Measurements from ENCODE around the gene NCK2.
"Not testable (repeated sequence)": the region's sequence is repeated elsewhere in the genome, so short reads cannot be mapped to it uniquely, and the experiment has no call there.

Gene NCK2

DNA sequence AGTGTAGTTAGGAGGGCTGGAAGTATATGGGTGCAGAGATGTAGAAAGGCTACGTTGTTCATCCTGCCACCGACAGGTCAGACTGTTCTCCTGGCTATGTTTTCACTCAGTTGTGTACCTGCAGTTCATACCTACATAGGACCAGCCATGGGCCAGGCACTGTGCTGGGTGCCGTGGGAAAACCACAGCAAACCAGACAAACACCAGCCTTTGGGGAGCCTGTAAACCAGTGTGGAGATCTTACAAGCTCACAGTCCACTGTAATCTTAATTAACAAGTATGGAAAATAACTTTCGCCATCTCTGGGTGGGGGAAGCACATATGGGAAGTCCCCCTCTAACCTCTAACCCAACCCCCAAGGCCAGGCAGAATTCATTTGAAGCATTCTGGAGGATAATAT is 12.7 kb downstream of the NCK2 start:
- DNase-seq = no peak

DNA sequence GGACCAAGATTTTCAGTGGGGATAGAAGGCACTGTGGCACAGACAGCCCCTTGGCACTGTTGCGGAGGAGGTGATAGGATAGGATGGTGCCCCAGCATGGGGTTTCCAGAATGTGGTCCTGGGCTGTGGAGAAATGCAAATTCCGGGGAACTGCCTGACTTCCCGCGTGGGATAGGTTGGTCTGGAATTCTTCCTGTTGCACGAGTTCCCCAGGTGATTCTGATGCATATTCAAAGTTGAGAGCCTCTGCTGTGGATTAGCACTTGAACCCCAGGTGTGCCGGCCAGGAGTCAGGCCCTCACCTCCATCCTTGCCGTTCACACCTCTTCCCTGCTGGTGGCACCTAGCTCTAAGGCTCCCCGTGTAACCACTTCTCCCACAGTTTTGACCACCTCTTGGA is 15.5 kb downstream of the NCK2 start:
- no peak for DNase-seq

DNA sequence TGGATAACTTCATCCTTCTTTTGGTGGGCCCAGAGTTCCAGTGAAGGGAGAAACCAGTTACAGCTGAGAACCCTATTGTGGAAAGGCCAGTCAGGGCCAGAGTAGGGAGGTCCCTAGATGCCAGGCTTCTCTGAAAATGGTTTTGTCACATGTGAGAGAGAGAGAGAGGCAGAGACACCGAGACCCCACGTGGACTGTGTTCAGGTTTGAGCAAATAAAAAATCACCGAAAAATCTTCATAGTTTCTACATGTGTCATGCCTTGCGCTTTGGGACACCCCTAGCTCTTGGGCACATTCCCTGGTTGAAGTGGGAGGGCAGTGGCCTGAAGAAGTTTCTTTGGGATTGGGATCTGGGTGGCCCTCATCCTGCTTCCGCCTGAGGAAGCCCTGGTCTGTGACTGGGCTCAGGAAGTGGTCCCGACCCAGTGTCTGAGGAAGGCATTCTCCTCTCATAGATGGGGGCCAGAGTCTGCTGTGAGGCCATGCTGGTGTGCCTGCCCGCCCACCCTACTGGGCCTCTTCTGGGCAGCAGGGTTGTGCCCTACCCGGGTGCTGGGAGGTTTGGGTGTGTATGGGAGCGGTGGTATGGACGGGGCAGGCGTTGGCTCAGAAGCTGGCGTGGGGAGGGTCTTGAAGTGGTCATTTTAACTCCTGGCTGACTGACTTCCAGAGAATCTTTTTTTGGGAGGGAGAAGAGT is 16.1 kb downstream of the NCK2 start:
- DNase-seq = no peak

DNA sequence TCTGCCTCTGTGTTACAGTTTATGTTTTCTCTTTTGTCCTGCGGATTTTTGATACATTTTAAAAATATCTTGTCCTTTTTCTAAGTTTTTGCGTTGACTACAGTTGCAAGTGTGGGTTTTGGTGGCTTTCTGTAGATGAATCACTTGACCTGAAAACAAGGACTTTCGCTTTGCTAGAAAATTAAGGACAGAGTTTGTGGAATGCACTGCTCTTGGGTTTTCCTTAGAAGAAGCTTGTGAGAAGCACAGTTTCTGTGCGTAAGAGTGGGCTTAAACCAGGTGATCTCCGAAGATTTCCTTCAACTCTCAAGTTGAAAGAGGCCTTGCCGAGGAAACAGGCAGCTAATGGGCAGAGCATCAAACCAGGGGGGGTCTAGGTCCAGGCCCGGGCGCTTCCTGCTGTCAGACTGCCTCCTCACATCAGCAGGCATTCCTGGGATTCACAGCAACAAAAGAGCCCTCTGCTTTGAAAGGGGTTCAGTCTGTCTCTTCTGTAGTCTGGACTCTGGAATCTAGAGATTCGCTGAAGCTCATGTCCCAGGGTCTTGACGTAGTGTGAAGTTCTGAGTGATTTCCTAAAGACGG is 17.3 kb downstream of the NCK2 start:
- no peak for DNase-seq

DNA sequence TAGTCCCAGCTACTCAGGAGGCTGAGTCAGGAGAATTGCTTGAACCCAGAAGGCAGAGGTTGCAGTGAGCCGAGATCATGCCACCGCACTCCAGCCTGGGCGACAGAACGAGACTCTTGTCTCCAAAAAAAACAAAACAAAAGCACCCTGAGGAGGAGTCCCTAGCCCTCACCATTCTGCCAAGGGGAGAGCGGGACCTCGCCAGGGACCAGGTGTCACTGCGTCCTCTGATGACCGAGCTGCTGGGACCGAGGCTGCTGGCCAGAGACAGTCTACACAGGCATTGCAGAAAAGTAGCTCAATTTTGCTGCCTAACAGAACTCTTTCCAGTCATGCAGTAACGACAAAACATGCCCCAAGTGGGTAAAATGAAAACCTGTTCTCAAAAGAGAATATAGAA is 18.4 kb downstream of the NCK2 start:
- no peak for DNase-seq

DNA sequence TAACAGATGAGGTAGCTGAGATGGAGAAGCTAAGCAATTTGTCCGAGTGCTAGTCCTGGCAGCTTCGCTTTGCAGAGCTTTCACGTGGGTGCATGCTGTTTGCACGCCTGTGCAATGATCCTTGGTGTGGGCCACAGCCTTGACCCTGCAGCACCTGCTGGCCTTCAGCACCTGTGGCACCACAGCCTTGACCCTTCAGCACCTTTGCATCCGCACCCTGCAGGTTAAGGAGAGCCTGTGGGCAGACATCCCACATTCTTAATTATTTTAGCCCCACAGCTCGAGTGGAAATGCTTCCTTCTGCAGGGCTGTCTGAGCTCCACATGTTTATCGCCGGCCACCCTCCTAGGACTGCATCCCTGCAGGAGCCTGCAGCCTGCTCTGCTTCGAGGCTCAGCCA is 19.3 kb downstream of the NCK2 start:
- DNase-seq = no peak

DNA sequence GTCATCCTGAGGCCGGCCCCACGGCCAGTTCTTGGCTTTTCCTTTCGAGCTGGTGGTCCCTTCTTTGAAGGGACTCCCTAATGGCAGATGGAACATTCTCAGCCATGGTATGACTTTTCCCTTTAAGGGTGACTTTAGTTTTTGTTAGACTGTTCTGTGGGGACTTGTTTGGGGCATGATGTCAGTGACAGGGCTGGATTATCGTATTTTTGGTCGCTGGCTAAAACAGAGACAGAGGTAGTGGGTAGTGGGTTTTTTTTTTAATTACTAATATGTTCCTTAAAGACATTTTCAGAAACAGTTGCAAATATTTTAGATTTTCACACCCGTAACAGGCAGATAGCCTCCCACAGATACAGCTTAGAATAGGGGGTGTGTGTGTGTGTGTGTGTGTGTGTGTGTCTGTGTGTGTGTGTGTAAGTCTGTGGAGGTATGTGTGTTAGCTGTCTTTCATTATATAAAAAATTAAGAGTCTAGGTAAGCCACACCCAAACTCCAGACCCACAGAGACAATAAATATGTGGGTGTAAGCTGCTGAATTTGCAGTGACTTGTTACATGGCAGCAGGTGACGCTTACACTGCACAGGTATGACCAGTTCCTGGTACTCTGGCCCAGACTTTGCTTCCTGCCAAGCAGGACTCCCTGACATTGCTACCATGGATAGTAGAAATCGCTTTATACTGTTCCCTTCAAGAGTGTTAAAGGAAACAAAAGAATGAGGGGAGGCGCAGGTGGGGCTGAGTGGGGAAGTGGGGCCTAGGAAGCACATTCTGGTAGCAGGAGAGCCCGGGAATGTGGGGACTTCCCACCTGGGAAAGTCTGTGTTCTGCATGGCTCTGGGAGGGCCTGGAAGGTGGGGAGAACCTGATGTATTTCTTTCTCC is 20.9 kb downstream of the NCK2 start:
- no peak for DNase-seq

DNA sequence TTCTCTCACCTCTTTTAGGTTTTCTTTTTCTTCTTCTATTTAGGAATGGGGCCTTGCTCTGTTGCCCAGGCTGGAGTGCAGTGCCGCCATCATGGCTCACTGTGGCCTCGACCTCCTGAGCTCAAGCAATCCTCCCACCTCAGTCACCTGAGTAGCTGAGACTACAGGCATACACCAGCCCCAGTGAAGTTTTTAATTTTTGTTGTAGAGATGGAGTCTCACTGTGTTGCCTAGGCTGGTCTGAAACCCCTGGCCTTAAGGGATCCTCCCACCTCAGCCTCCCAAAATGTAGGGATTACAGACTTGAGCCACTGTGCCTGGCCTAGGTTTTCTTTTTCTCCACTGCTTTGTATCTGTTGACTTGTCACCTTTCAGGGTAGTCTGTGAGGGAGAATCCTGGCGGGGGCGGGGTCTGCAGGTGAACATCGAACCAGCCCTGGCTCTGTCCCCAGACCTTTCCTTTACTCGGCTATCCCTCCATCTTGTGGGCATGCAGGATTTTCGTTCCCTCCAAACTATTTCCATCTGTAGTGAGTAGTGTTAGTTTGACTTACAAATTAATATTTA is 21.7 kb downstream of the NCK2 start:
- no peak for DNase-seq

DNA sequence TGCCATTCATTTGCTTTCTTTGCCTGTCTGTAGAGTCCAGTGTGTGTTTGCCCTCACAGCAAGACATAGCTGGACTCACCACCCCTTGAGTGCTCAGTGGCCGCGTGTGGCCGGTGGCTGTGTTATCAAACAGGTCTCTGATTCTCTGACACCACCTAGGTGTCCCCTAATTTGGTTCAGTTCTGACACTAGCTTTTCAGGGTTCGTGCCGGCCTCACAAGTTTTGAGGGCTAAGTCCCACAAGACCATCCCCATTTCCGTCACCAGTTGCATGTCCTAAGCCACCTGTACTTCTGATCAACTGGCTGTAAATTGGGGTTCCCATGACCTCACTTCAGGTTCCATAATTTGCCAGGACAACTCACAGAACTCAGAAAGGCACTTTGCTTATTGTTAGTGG is 23.5 kb downstream of the NCK2 start:
- DNase-seq = no peak

DNA sequence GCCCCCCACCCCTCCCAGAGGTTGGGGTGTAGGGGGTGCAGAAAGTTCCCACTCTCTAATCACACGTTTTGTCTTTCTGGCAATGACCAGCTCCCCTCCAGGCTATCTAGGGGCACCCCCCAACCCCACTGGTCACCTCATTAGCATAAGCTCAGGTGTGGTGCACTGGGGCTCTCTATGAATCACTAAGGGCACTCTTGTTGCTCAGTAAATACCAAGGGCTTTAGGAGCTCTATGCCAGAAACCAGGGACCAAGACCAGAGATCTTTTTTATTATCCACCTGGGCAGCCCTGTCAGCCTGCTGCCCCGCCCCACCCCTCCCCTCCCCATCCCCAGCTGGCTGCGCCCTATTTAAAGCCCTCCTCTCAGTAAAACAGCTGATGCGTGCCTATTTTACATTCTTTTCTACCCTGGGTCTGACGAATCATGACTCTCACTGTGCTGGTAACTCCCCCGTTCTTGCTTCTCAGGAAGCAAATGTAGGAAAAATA is 24.3 kb downstream of the NCK2 start:
- DNase-seq = no peak

DNA sequence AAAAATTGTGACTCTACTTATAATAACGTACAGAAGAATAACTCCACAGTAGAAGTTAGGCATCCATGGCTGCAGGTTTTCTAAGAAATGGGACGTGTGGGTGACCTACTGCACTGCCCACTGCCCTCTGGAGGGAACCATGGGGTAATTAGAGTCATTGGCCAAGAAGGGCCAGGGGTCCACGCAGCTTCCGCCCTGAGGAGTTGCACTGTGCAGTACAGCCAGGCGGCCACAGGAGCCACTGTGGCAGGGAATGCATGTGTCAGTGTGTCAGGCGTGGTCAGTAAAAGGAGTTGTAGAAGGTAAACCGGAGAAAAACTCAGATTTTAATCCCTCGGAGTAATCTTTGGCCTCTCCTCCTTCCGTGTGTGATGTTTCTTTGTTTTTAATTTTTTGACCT is 24.8 kb downstream of the NCK2 start:
- DNase-seq = no peak

DNA sequence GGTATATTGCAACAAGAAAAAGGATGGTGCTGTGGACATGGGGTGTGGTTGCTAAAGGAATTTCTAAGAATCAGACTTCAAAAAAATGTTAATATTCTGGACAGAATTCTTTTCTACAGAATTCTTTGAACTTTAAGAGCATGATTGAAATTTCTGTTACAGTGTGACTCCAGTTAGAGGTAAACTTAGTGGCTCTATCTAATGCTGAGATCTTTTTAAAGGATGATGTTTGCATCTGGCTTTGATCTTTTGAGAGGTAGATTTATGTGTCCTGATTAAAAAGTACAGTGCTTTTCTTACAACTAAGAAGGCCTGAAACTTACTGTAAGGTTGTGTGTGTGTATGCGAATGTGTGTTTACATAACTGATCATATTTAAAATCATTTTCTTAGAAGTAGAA is 25.4 kb downstream of the NCK2 start:
- DNase-seq = no peak

DNA sequence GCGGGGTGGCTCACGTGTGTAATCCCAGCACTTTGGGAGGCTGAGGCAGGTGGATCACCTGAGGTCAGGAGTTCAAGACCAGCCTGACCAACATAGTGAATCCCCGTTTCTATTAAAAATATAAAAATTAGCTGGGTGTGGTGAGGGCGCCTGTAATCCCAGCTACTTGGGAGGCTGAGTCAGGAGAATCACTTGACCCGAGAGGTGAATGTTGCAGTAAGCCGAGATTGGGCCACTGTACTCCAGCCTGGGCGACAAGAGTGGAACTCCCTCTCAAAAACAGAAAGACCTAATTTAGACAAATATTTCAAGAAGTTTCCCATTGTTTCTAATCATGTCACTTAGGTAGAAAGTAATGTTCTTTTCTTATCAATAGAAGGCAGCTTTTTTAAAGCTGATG is 26.6 kb downstream of the NCK2 start:
- DNase-seq = not testable (repeated sequence)

DNA sequence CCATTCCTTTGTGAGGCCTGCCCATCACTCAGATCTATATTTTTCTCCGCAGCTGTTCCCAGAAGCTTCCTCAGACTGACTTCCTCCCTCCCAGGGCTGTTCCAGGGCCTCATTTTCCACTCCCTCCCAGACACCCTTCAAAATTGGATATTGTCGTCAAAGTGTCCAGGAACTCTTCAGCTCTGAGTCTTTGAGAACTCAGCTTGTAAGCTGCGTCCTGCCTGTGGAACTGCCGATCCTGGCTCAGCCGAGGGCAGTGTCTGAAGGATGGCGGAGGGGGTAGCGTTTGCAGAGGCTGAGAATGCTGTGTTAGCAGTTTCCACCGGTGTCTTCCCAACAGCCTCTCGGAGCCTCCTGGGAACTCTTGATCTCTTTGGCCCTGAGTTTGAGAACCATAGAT is 27.1 kb downstream of the NCK2 start:
- DNase-seq = no peak

DNA sequence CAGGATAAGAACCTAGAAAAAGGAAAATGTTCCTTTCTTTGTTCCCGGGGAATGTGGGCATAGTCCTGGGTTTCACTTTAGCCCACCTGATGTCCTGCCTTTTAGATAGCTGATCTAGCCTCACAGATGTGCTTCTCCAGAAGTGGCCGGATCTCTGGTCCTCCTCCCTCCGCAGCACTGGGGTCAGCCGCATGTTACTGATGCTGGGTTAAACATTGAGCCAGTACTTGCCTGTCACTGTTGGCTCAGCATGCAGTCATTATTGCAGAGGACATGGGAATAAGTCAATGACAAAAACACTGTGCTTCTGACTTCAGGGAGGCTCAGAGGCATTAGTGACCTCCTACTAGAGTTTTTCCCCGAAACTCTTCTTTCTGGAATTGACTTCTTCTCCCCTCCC is 27.6 kb downstream of the NCK2 start:
- DNase-seq = no peak

DNA sequence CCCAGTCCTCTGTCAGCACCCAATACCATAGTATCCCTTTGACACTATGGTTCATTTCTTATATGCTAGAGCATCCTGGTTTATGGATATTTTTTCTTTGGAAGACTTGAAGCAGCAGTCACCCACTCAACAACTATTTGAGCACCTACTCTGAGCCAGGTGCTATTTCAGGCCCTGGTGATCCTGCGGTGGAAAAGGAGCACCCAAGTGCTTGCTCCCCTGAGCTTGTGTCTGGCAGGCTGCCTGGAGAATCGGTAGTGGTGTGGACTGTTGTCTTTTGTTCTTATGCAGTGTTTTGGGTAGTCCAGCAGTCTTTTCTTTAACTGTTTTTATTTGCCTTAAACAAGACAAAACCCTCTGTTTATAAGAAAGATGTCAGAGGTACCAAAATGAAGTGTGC is 28.9 kb downstream of the NCK2 start:
- no peak for DNase-seq

DNA sequence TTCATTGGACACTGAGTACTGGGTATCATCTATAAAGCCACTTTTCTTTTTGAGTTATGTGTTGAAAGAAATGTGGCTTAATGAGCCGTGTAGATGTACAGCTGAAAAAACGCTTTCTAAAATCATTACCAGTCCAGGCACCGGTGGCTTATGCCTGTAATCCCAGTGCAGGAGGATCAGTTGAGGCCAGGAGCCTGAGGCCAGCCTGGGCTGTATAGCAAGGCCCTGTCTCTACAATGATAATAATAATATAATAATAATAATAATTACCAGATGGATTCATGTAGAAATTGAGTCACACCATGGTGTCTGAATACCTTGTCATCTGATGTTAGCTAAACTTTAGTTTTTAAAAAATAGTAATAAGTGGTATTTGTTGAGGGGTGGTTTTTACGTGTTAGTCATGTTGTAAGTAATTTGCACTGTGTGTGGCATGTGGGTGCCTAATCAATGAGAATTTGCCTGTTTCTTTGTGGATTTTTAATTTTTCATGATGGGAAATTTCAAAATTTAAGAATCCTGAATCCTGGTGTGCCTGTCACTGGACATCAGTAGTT is 30.1 kb downstream of the NCK2 start:
- no peak for DNase-seq

DNA sequence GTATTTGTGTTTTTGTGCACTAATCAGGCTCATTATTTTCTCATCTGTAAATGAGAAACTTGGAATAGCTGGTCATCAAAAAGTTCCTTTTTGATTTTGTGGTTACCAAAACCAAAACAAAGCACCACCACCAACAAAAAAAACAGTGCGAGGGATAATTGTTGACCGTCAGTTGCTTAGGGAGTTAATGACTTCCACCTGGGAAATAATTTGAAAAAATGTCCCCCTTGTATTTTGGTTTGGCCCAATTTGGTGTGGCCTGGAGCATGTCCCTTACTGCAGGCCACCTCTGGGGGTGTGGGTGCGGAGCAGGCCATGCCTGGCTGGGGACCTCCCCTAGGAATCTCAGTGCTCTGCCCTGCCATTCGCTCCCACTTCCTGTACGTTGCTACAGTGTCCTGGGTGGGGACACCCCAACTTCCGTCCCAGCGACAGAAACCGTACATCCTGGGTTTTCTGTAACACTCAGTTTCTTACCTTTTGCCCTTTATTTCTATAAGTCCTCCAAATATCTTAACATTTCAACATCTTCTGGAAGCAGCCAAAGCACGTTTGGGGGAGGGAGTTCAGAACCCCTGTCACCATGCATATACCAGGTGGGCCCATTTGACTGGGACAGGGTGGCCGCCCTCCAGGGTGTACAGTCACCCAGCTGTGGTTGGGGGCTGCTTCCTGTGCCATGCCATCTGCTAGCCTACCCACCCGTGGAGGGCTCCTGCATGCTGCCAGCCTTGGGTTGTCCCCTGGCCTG is 31.3 kb downstream of the NCK2 start:
- DNase-seq = peak; percentile 42

DNA sequence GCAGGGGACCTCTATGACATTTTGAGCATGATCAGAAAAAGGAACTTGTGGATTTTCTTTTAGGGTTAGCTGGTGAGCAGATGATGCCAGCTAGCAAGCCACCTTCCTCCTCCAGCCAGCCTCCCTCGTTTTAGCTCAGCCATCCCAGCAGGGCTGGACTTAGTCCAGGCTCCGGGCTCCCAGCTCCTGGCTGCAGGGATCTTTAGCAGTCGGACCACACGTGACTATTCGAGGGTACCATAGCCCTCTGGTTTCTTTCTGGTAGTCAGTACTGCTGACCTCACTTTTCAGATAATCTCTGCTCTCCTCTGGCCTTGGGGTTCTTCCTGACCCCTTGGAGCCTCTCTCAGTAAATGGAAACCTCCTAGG is 31.8 kb downstream of the NCK2 start:
- no peak for DNase-seq

DNA sequence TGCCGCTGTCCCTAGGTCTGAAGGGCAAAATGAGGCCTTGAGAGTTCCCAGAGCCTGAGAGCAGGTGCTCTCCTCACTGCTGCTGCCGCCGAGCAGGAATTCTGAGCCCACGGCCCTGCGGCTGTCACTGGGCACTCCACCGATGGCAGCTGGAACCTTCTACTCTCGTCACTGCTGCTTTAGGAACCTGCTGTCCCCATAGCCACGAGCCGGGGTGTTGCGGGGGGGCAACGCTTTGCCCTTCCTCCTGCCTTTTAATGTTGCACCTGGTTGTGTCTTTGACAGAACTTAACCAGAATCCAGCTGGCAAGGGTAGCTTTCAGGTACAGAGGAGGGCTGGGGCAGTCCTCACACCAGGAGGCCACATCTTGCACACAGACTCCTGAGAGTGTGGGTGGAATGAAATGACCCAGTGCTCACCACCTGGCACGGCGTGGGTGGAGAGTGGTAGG is 32.3 kb downstream of the NCK2 start:
- DNase-seq = no peak

DNA sequence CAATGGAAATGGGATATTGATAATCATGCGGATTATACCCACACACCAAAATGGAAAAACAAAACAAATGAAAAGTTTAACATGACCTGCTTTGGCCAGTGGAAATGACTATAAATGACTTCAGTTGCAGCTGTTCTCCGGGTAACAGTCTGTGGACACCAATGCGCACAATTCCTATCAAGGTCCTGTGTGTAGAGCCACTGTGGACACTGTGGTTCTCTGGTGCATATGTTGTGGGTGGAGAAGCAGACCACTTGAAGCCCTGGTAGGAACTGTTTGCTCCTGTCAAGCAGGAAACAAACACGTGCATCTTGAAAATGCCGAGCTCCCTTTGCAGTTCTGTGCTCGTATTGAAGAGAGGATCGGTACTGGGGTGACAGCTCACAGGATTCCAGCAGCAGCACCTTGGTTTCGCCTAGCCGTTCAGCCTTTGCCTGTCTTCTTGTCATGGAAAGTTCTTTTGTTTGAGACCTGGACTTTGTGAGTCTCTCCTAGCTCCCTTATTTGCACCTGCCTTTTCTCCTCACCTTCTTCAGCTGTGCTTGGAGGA is 32.9 kb downstream of the NCK2 start:
- DNase-seq = no peak

DNA sequence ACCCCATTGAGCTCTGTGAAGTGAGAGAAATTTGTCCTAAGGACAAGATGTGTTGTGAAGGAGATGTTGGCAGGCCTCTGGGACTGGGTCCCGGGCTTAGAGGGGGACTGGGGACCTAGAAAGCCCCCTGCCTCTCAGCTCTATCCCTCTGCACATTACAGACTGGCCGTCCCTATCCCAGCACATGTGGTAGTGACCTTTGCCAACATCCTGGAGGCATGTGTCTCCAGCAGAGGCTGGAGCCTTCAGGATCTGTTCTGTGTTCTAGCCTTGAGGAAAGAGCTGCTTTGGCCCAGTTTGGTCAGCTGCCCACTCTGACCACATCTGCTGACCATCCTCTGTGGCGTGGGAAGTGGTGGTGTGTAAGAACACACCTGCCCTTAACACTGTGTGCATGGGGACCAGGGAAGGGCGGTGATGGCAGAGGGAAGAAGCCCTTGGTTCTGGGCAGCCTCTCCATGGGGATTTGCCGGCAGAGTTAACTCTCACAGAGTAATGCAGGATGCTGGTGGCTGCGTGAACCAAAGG is 33.4 kb downstream of the NCK2 start:
- DNase-seq = no peak
